ENCODE results near the gene NDST1. TPM values are rescaled to one million over a fixed set of nuclear protein-coding genes. Genes with fewer than 3 reads are reported as not detected.

NDST1 gene
- polyA plus RNA-seq (2013): 12.2 TPM

GRCh38 chr5:150507474-150508276 lies at the start of gene NDST1:
NDST1 (plus strand) TSS chr5:150508131; CDS start chr5:150521255, 13,124 bp downstream.
- Histone ChIP-seq H3K9me3 (ENCODE audit: control extremely low read depth in 1 of 5, control insufficient read depth in 4 of 5, insufficient read depth in 2 of 5, low read depth in 1 of 5, low read length in 4 of 5) (no peaks in the 10 kb centered on the region), H3K36me3 (ENCODE audit: control insufficient read depth in 4 of 4, insufficient read depth in 4 of 4, low read length in 3 of 4) (peaks cover 0 to 20% (median 0%) of the 10 kb centered on the region in 4 experiments), H3K4me1 (ENCODE audit: control extremely low read depth in 1 of 4, control insufficient read depth in 4 of 4, insufficient read depth in 4 of 4, low read length in 3 of 4) (peaks cover 0 to 19% (median 6%) of the 10 kb centered on the region in 4 experiments), H3K4me3 (ENCODE audit: control insufficient read depth in 1 of 7, extremely low read depth in 1 of 7, insufficient read depth in 4 of 7, low read depth in 2 of 7, low read length in 6 of 7) (no peak within 1 kb of the TSS), H3K27ac (ENCODE audit: insufficient read depth in 1 of 2, low read depth in 1 of 2, low read length in 2 of 2, poor library complexity in 1 of 2, severe bottlenecking in 2 of 2) (no peak within 1 kb of the TSS), H3K27me3 (replicated peaks in 2 of 5; ENCODE audit: control insufficient read depth in 4 of 5, insufficient read depth in 5 of 5, low read length in 4 of 5) (no peaks in the 10 kb centered on the region)
- 81% methylated on average over 11 of the region's 16 CpGs for WGBS (ENCODE audit: insufficient coverage)
- POLR2A ChIA-PET: no interaction called here
- CTCF ChIA-PET: interaction anchor here (0.7 to 5.9 kb wide), 6 partner anchors 9 to 619 kb away, joined by 3 to 37 read pairs (median 3); no protein-coding TSS in a partner anchor
- peak in 1 of 3 donors; percentile 20 for DNase-seq

GRCh38 chr5:150458802-150459557 lies 49.0 kb upstream of the NDST1 start:
- peaks cover 14 to 82% (median 59%) of the 10 kb centered on the region in 4 experiments for H3K4me1 ChIP-seq (ENCODE audit: control extremely low read depth in 1 of 4, control insufficient read depth in 4 of 4, insufficient read depth in 4 of 4, low read length in 3 of 4)
- no peaks in the 10 kb centered on the region for H3K27me3 ChIP-seq (replicated peaks in 2 of 5; ENCODE audit: control insufficient read depth in 4 of 5, insufficient read depth in 5 of 5, low read length in 4 of 5)
- ChIA-PET CTCF (interaction anchor here (0.6 to 7.2 kb wide), 28 partner anchors 9 to 656 kb away, joined by 3 to 59 read pairs (median 4); partner anchors contain the start of genes RPS14 and SMIM3), POLR2A (no interaction called here)
- no peaks in the 10 kb centered on the region for H3K9me3 ChIP-seq (ENCODE audit: control extremely low read depth in 1 of 5, control insufficient read depth in 4 of 5, insufficient read depth in 2 of 5, low read depth in 1 of 5, low read length in 4 of 5)
- peak overlapping the region in 3 of 7 experiments; percentile 32 to 56 (median 54) for H3K4me3 ChIP-seq (ENCODE audit: control insufficient read depth in 1 of 7, extremely low read depth in 1 of 7, insufficient read depth in 4 of 7, low read depth in 2 of 7, low read length in 6 of 7)
- peak; percentile 59 to 79 (median 74) for DNase-seq
- H3K27ac ChIP-seq (ENCODE audit: insufficient read depth in 1 of 2, low read depth in 1 of 2, low read length in 2 of 2, poor library complexity in 1 of 2, severe bottlenecking in 2 of 2): no peak overlapping the region
- no peaks in the 10 kb centered on the region for H3K36me3 ChIP-seq (ENCODE audit: control insufficient read depth in 4 of 4, insufficient read depth in 4 of 4, low read length in 3 of 4)
- WGBS (ENCODE audit: insufficient coverage): 50% methylated on average over 17 of the region's 36 CpGs

- DNase-seq: no peak
- H3K27ac ChIP-seq (ENCODE audit: insufficient read depth in 1 of 2, low read depth in 1 of 2, low read length in 2 of 2, poor library complexity in 1 of 2, severe bottlenecking in 2 of 2): peak overlapping the region in 1 of 2 experiments; percentile 1
- H3K36me3 ChIP-seq (ENCODE audit: control insufficient read depth in 4 of 4, insufficient read depth in 4 of 4, low read length in 3 of 4): no peaks in the 10 kb centered on the region
- H3K27me3 ChIP-seq (replicated peaks in 2 of 5; ENCODE audit: control insufficient read depth in 4 of 5, insufficient read depth in 5 of 5, low read length in 4 of 5): no peaks in the 10 kb centered on the region
- POLR2A ChIA-PET: no interaction called here
- peak overlapping the region in 1 of 7 experiments; percentile 30 for H3K4me3 ChIP-seq (ENCODE audit: control insufficient read depth in 1 of 7, extremely low read depth in 1 of 7, insufficient read depth in 4 of 7, low read depth in 2 of 7, low read length in 6 of 7)
- CTCF ChIA-PET: interaction anchor here (0.9 to 7.2 kb wide), 11 partner anchors 9 to 231 kb away, joined by 3 to 59 read pairs (median 3); no protein-coding TSS in a partner anchor
- H3K9me3 ChIP-seq (ENCODE audit: control extremely low read depth in 1 of 5, control insufficient read depth in 4 of 5, insufficient read depth in 2 of 5, low read depth in 1 of 5, low read length in 4 of 5): no peaks in the 10 kb centered on the region
- WGBS (ENCODE audit: insufficient coverage): 75% methylated on average over 2 of the region's 2 CpGs
- H3K4me1 ChIP-seq (ENCODE audit: control extremely low read depth in 1 of 4, control insufficient read depth in 4 of 4, insufficient read depth in 4 of 4, low read length in 3 of 4): peaks cover 14 to 71% (median 45%) of the 10 kb centered on the region in 4 experiments
Observed at GRCh38 chr5:150460781-150461180, 47.1 kb upstream of the NDST1 start.

GRCh38 chr5:150461231-150461630 lies 46.7 kb upstream of the NDST1 start:
- H3K4me3 ChIP-seq (ENCODE audit: control insufficient read depth in 1 of 7, extremely low read depth in 1 of 7, insufficient read depth in 4 of 7, low read depth in 2 of 7, low read length in 6 of 7): peak overlapping the region in 1 of 7 experiments; percentile 30
- peak in 2 of 3 donors; percentile 59 to 65 for DNase-seq
- ChIA-PET POLR2A (no interaction called here), CTCF (interaction anchor here (0.9 to 7.2 kb wide), 8 partner anchors 10 to 230 kb away, joined by 3 to 59 read pairs (median 4); no protein-coding TSS in a partner anchor)
- no peaks in the 10 kb centered on the region for H3K27me3 ChIP-seq (replicated peaks in 2 of 5; ENCODE audit: control insufficient read depth in 4 of 5, insufficient read depth in 5 of 5, low read length in 4 of 5)
- no peaks in the 10 kb centered on the region for H3K36me3 ChIP-seq (ENCODE audit: control insufficient read depth in 4 of 4, insufficient read depth in 4 of 4, low read length in 3 of 4)
- peak overlapping the region in 1 of 2 experiments; percentile 1 for H3K27ac ChIP-seq (ENCODE audit: insufficient read depth in 1 of 2, low read depth in 1 of 2, low read length in 2 of 2, poor library complexity in 1 of 2, severe bottlenecking in 2 of 2)
- peaks cover 14 to 69% (median 46%) of the 10 kb centered on the region in 4 experiments for H3K4me1 ChIP-seq (ENCODE audit: control extremely low read depth in 1 of 4, control insufficient read depth in 4 of 4, insufficient read depth in 4 of 4, low read length in 3 of 4)
- WGBS (ENCODE audit: insufficient coverage): no CpG with 5 or more reads among the region's 2 CpGs
- no peaks in the 10 kb centered on the region for H3K9me3 ChIP-seq (ENCODE audit: control extremely low read depth in 1 of 5, control insufficient read depth in 4 of 5, insufficient read depth in 2 of 5, low read depth in 1 of 5, low read length in 4 of 5)

- POLR2A ChIA-PET: no interaction called here
Observed at GRCh38 chr5:150464554-150465012, 43.3 kb upstream of the NDST1 start.

GRCh38 chr5:150465927-150466326 lies 42.0 kb upstream of the NDST1 start:
- Histone ChIP-seq H3K27ac (ENCODE audit: insufficient read depth in 1 of 2, low read depth in 1 of 2, low read length in 2 of 2, poor library complexity in 1 of 2, severe bottlenecking in 2 of 2) (no peak overlapping the region), H3K9me3 (ENCODE audit: control extremely low read depth in 1 of 5, control insufficient read depth in 4 of 5, insufficient read depth in 2 of 5, low read depth in 1 of 5, low read length in 4 of 5) (no peaks in the 10 kb centered on the region), H3K36me3 (ENCODE audit: control insufficient read depth in 4 of 4, insufficient read depth in 4 of 4, low read length in 3 of 4) (no peaks in the 10 kb centered on the region), H3K4me3 (ENCODE audit: control insufficient read depth in 1 of 7, extremely low read depth in 1 of 7, insufficient read depth in 4 of 7, low read depth in 2 of 7, low read length in 6 of 7) (no peak overlapping the region), H3K27me3 (replicated peaks in 2 of 5; ENCODE audit: control insufficient read depth in 4 of 5, insufficient read depth in 5 of 5, low read length in 4 of 5) (no peaks in the 10 kb centered on the region), H3K4me1 (ENCODE audit: control extremely low read depth in 1 of 4, control insufficient read depth in 4 of 4, insufficient read depth in 4 of 4, low read length in 3 of 4) (peaks cover 4 to 32% (median 15%) of the 10 kb centered on the region in 4 experiments)
- POLR2A ChIA-PET: no interaction called here
- DNase-seq: no peak
- 60% methylated on average over 7 of the region's 8 CpGs for WGBS (ENCODE audit: insufficient coverage)
- CTCF ChIA-PET: interaction anchor here (1.0 to 1.7 kb wide), 3 partner anchors 19 to 60 kb away, joined by 3 to 4 read pairs (median 4); no protein-coding TSS in a partner anchor

More at GRCh38 chr5:150464554-150465012, 43.3 kb upstream of the NDST1 start:
- no peaks in the 10 kb centered on the region for H3K36me3 ChIP-seq (ENCODE audit: control insufficient read depth in 4 of 4, insufficient read depth in 4 of 4, low read length in 3 of 4)
- H3K27ac ChIP-seq (ENCODE audit: insufficient read depth in 1 of 2, low read depth in 1 of 2, low read length in 2 of 2, poor library complexity in 1 of 2, severe bottlenecking in 2 of 2): no peak overlapping the region
- 80% methylated on average over 6 of the region's 6 CpGs for WGBS (ENCODE audit: insufficient coverage)
- no peaks in the 10 kb centered on the region for H3K27me3 ChIP-seq (replicated peaks in 2 of 5; ENCODE audit: control insufficient read depth in 4 of 5, insufficient read depth in 5 of 5, low read length in 4 of 5)
- CTCF ChIA-PET: interaction anchor here (0.6 to 1.3 kb wide), 3 partner anchors 10 to 699 kb away, joined by 3 to 4 read pairs (median 4); no protein-coding TSS in a partner anchor
- no peaks in the 10 kb centered on the region for H3K9me3 ChIP-seq (ENCODE audit: control extremely low read depth in 1 of 5, control insufficient read depth in 4 of 5, insufficient read depth in 2 of 5, low read depth in 1 of 5, low read length in 4 of 5)
- DNase-seq: no peak
- no peak overlapping the region for H3K4me3 ChIP-seq (ENCODE audit: control insufficient read depth in 1 of 7, extremely low read depth in 1 of 7, insufficient read depth in 4 of 7, low read depth in 2 of 7, low read length in 6 of 7)
- H3K4me1 ChIP-seq (ENCODE audit: control extremely low read depth in 1 of 4, control insufficient read depth in 4 of 4, insufficient read depth in 4 of 4, low read length in 3 of 4): peaks cover 4 to 39% (median 19%) of the 10 kb centered on the region in 4 experiments

Measured in common myeloid progenitor, CD34-positive (primary cell).